ENCODE measurements around the gene PIGM.

The PIGM gene

GRCh38 chr1:159986531-159986930 is 45.3 kb downstream of the PIGM start:
- in situ Hi-C loops (cut with MboI; ENCODE audit: low sequenced_read_pairs, unreplicated experiment), result no loop called here
- no peak for TF ChIP-seq CTCF (IDR thresholded peaks at IDR 0.05; ENCODE audit: borderline replicate concordance, control extremely low read depth, extremely low read depth, insufficient read depth, missing control alignments)
- no peak for DNase-seq (ENCODE audit: low spot score)

GRCh38 chr1:159986093-159986492 is 45.7 kb downstream of the PIGM start:
- no peak for TF ChIP-seq CTCF (IDR thresholded peaks at IDR 0.05; ENCODE audit: borderline replicate concordance, control extremely low read depth, extremely low read depth, insufficient read depth, missing control alignments)
- in situ Hi-C loops (cut with MboI; ENCODE audit: low sequenced_read_pairs, unreplicated experiment), result no loop called here
- no peak for DNase-seq (ENCODE audit: low spot score)

GRCh38 chr1:159985473-159985872 is 46.3 kb downstream of the PIGM start:
- in situ Hi-C loops (cut with MboI; ENCODE audit: low sequenced_read_pairs, unreplicated experiment), result no loop called here
- no peak for TF ChIP-seq CTCF (IDR thresholded peaks at IDR 0.05; ENCODE audit: borderline replicate concordance, control extremely low read depth, extremely low read depth, insufficient read depth, missing control alignments)
- no peak for DNase-seq (ENCODE audit: low spot score)

GRCh38 chr1:159983681-159984080 is 48.1 kb downstream of the PIGM start:
- no peak for DNase-seq (ENCODE audit: low spot score)
- TF ChIP-seq CTCF (IDR thresholded peaks at IDR 0.05; ENCODE audit: borderline replicate concordance, control extremely low read depth, extremely low read depth, insufficient read depth, missing control alignments), result no peak
- in situ Hi-C loops (cut with MboI; ENCODE audit: low sequenced_read_pairs, unreplicated experiment), result no loop called here

- TF ChIP-seq CTCF (IDR thresholded peaks at IDR 0.05; ENCODE audit: borderline replicate concordance, control extremely low read depth, extremely low read depth, insufficient read depth, missing control alignments), result no peak
- DNase-seq (ENCODE audit: low spot score), result no peak
- in situ Hi-C loops (cut with MboI; ENCODE audit: low sequenced_read_pairs, unreplicated experiment), result no loop called here
Observed at GRCh38 chr1:159982280-159982679, 49.5 kb downstream of the PIGM start.

- no peak for DNase-seq (ENCODE audit: low spot score)
- TF ChIP-seq CTCF (IDR thresholded peaks at IDR 0.05; ENCODE audit: borderline replicate concordance, control extremely low read depth, extremely low read depth, insufficient read depth, missing control alignments), result no peak
- in situ Hi-C loops (cut with MboI; ENCODE audit: low sequenced_read_pairs, unreplicated experiment), result no loop called here
Observed at GRCh38 chr1:159981351-159982055, 50.3 kb downstream of the PIGM start.

Data from GM13976 (cell line).